Measurements from ENCODE around the gene KRTAP9-9. TPM values are rescaled to one million over a fixed set of nuclear protein-coding genes. Genes with fewer than 3 reads are reported as not detected.

The KRTAP9-9 gene
- total and polyA plus RNA-seq, 5 experiments from 2014 or later, result not detected

DNA sequence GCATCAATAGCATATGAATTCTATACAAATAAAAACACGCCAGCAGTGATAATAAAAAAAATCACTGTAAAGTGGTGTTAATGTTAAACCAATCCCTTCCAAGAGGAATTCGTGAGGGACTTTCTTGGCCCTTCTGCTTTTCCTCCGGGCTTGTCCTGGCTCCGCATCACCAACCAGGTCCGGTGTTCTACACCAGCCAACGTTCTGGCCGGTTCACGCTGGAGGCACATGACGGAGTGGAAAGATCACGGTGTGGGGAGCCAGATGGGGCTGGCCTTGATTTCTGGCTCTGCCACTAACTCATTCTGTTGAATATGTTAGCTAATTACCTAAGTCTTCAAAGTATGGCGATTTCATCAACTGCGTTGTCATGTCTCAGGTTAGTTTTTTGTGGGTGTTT is 48.9 kb downstream of the KRTAP9-9 start:
- POLR2A ChIA-PET, result no interaction called here
- Mint-ChIP-seq H3K36me3 (peaks cover 0 to 8% (median 6%) of the 10 kb centered on the region in 3 donors), H3K27ac (peak overlapping the region in 2 of 10 donors; percentile 5 to 15), H3K4me1 (peaks cover 50 to 74% (median 61%) of the 10 kb centered on the region in 4 donors), H3K27me3 (no peaks in the 10 kb centered on the region), H3K4me3 (no peak overlapping the region), H3K9me3 (peaks cover 0 to 7% (median 2%) of the 10 kb centered on the region in 9 donors)
- ATAC-seq (no peak), DNase-seq (no peak)

Other genes with a start within 250 kb of the KRTAP9-9 start
Only the 30 nearest of the 40 such genes appear.
- gene KRTAP2-3, start 195.3 kb upstream of the KRTAP9-9 start, total RNA-seq, result not detected
- not detected for gene KRTAP2-3, start 195.3 kb upstream of the KRTAP9-9 start, polyA plus RNA-seq
- not detected for gene KRTAP2-4, start 189.5 kb upstream of the KRTAP9-9 start, total RNA-seq
- gene KRTAP2-4, start 189.5 kb upstream of the KRTAP9-9 start, polyA plus RNA-seq, result not detected
- gene KRTAP4-7, start 171.2 kb upstream of the KRTAP9-9 start, total RNA-seq, result not detected
- not detected for gene KRTAP4-7, start 171.2 kb upstream of the KRTAP9-9 start, polyA plus RNA-seq
- not detected for gene KRTAP4-8, start 157.2 kb upstream of the KRTAP9-9 start, total RNA-seq
- not detected for gene KRTAP4-8, start 157.2 kb upstream of the KRTAP9-9 start, polyA plus RNA-seq
- not detected for gene KRTAP4-16, start 153.2 kb upstream of the KRTAP9-9 start, total RNA-seq
- gene KRTAP4-16, start 153.2 kb upstream of the KRTAP9-9 start, polyA plus RNA-seq, result not detected
- gene KRTAP4-9, start 150.0 kb upstream of the KRTAP9-9 start, total RNA-seq, result not detected
- gene KRTAP4-9, start 150.0 kb upstream of the KRTAP9-9 start, polyA plus RNA-seq, result not detected
- not detected for gene KRTAP4-11, start 137.0 kb upstream of the KRTAP9-9 start, total RNA-seq
- gene KRTAP4-11, start 137.0 kb upstream of the KRTAP9-9 start, polyA plus RNA-seq, result not detected
- not detected for gene KRTAP4-12, start 131.2 kb upstream of the KRTAP9-9 start, total RNA-seq
- gene KRTAP4-12, start 131.2 kb upstream of the KRTAP9-9 start, polyA plus RNA-seq, result under 1 TPM in 1 of 3 donors, not detected in 2; 0.15 TPM
- gene KRTAP4-6, start 114.8 kb upstream of the KRTAP9-9 start, total RNA-seq, result not detected
- not detected for gene KRTAP4-6, start 114.8 kb upstream of the KRTAP9-9 start, polyA plus RNA-seq
- gene KRTAP4-5, start 105.6 kb upstream of the KRTAP9-9 start, total RNA-seq, result not detected
- not detected for gene KRTAP4-5, start 105.6 kb upstream of the KRTAP9-9 start, polyA plus RNA-seq
- not detected for gene KRTAP4-4, start 94.6 kb upstream of the KRTAP9-9 start, total RNA-seq
- not detected for gene KRTAP4-4, start 94.6 kb upstream of the KRTAP9-9 start, polyA plus RNA-seq
- gene KRTAP4-3, start 87.2 kb upstream of the KRTAP9-9 start, total RNA-seq, result not detected
- gene KRTAP4-3, start 87.2 kb upstream of the KRTAP9-9 start, polyA plus RNA-seq, result not detected
- not detected for gene KRTAP4-2, start 77.2 kb upstream of the KRTAP9-9 start, total RNA-seq
- gene KRTAP4-2, start 77.2 kb upstream of the KRTAP9-9 start, polyA plus RNA-seq, result not detected
- gene KRTAP4-1, start 70.5 kb upstream of the KRTAP9-9 start, total RNA-seq, result not detected
- not detected for gene KRTAP4-1, start 70.5 kb upstream of the KRTAP9-9 start, polyA plus RNA-seq
- gene KRTAP9-1, start 65.5 kb upstream of the KRTAP9-9 start, total RNA-seq, result not detected
- not detected for gene KRTAP9-1, start 65.5 kb upstream of the KRTAP9-9 start, polyA plus RNA-seq
- gene KRTAP9-2, start 28.7 kb upstream of the KRTAP9-9 start, total RNA-seq, result not detected
- gene KRTAP9-2, start 28.7 kb upstream of the KRTAP9-9 start, polyA plus RNA-seq, result not detected
- not detected for gene KRTAP9-3, start 22.9 kb upstream of the KRTAP9-9 start, total RNA-seq
- not detected for gene KRTAP9-3, start 22.9 kb upstream of the KRTAP9-9 start, polyA plus RNA-seq
- not detected for gene KRTAP9-8, start 17.4 kb upstream of the KRTAP9-9 start, total RNA-seq
- not detected for gene KRTAP9-8, start 17.4 kb upstream of the KRTAP9-9 start, polyA plus RNA-seq
- not detected for gene KRTAP9-4, start 5.7 kb upstream of the KRTAP9-9 start, total RNA-seq
- not detected for gene KRTAP9-4, start 5.7 kb upstream of the KRTAP9-9 start, polyA plus RNA-seq
- gene KRTAP9-6, start 10.0 kb downstream of the KRTAP9-9 start, total RNA-seq, result not detected
- gene KRTAP9-6, start 10.0 kb downstream of the KRTAP9-9 start, polyA plus RNA-seq, result not detected
- gene KRTAP9-7, start 20.3 kb downstream of the KRTAP9-9 start, total RNA-seq, result not detected
- gene KRTAP9-7, start 20.3 kb downstream of the KRTAP9-9 start, polyA plus RNA-seq, result not detected
- gene KRTAP29-1, start 47.5 kb downstream of the KRTAP9-9 start, total RNA-seq, result not detected
- gene KRTAP29-1, start 47.5 kb downstream of the KRTAP9-9 start, polyA plus RNA-seq, result 1 to 10 TPM in 1 of 3 donors, not detected in 2; 1.1 TPM
- under 1 TPM in 1 of 2 experiments, not detected in 1; 0.23 TPM for gene KRTAP16-1, start 53.9 kb downstream of the KRTAP9-9 start, total RNA-seq
- gene KRTAP16-1, start 53.9 kb downstream of the KRTAP9-9 start, polyA plus RNA-seq, result under 1 TPM in 1 of 3 donors, not detected in 2; 0.12 TPM
- not detected for gene KRTAP17-1, start 60.3 kb downstream of the KRTAP9-9 start, total RNA-seq
- not detected for gene KRTAP17-1, start 60.3 kb downstream of the KRTAP9-9 start, polyA plus RNA-seq
- gene KRT33A, start 95.4 kb downstream of the KRTAP9-9 start, total RNA-seq, result not detected
- gene KRT33A, start 95.4 kb downstream of the KRTAP9-9 start, polyA plus RNA-seq, result not detected
- not detected for gene KRT33B, start 114.4 kb downstream of the KRTAP9-9 start, total RNA-seq
- gene KRT33B, start 114.4 kb downstream of the KRTAP9-9 start, polyA plus RNA-seq, result not detected
- not detected for gene KRT34, start 126.9 kb downstream of the KRTAP9-9 start, total RNA-seq
- gene KRT34, start 126.9 kb downstream of the KRTAP9-9 start, polyA plus RNA-seq, result not detected
- gene KRT31, start 142.2 kb downstream of the KRTAP9-9 start, total RNA-seq, result not detected
- not detected for gene KRT31, start 142.2 kb downstream of the KRTAP9-9 start, polyA plus RNA-seq
- not detected for gene KRT37, start 169.2 kb downstream of the KRTAP9-9 start, total RNA-seq
- gene KRT37, start 169.2 kb downstream of the KRTAP9-9 start, polyA plus RNA-seq, result not detected
- gene KRT38, start 185.6 kb downstream of the KRTAP9-9 start, total RNA-seq, result not detected
- gene KRT38, start 185.6 kb downstream of the KRTAP9-9 start, polyA plus RNA-seq, result not detected